A549 (cell line): ENCODE data around the gene CUL4A.

Source experiments
- CTCF ChIP-seq: fragments of >200 bp; sonication (Bioruptor Twin); formaldehyde crosslinking; IDR thresholded peaks from 3 replicates; pipeline ENCODE4 v1.5.1; 2016
- EP300 ChIP-seq, 2 experiments: fragments of >200 bp; sonication (Bioruptor Twin); formaldehyde crosslinking; IDR thresholded peaks; 2 replicates in 1 of 2; 3 replicates in 1 of 2; pipeline ENCODE4 v1.6.1; 2016 to 2017
- HMGXB4 ChIP-seq: fragments of 250-450 bp; sonication (Bioruptor Pico); IDR thresholded peaks from 2 replicates; pipeline ENCODE4 v1.5.0; 2021; ENCODE audit warnings: mild to moderate bottlenecking, moderate library complexity, borderline replicate concordance
- HOXB13 ChIP-seq: fragments of 250-450 bp; sonication (Bioruptor Pico); IDR thresholded peaks from 2 replicates; pipeline ENCODE4 v1.5.0; 2020; ENCODE audit warnings: low read depth, mild to moderate bottlenecking, moderate library complexity
- JUNB ChIP-seq: fragments of >200 bp; sonication (Bioruptor Twin); formaldehyde crosslinking; IDR thresholded peaks from 2 replicates; pipeline ENCODE4 v1.6.1; 2016
- MAFK ChIP-seq: fragments of 450-650 bp; IDR thresholded peaks from 2 replicates; pipeline ENCODE4 v1.6.1; 2014; ENCODE audit not compliant: partially characterized antibody
- MAX ChIP-seq: IDR thresholded peaks from 2 replicates; pipeline ENCODE4 v1.6.1; 2012
- PBX3 ChIP-seq: IDR thresholded peaks from 2 replicates; pipeline ENCODE4 v1.6.1; 2012
- POLR2A ChIP-seq: IDR thresholded peaks from 2 replicates; pipeline ENCODE4 v1.6.1; 2012; ENCODE audit warnings: mild to moderate bottlenecking, low read length
- REST ChIP-seq: fragments of 200-600 bp; sonication (generic); IDR thresholded peaks from 2 replicates; pipeline ENCODE4 v1.6.1; 2016; ENCODE audit warnings: antibody characterized with exemption, mild to moderate bottlenecking, moderate library complexity
- RNF2 ChIP-seq: fragments of 200-600 bp; sonication (generic); IDR thresholded peaks from 2 replicates; pipeline ENCODE4 v1.6.1; 2016; ENCODE audit warnings: low read depth, mild to moderate bottlenecking, antibody characterized with exemption, moderate library complexity, borderline replicate concordance

- no peak for TF ChIP-seq CTCF
- TF ChIP-seq JUNB = no peak
- no peak for TF ChIP-seq MAX
- no peak for TF ChIP-seq POLR2A
- no peak for TF ChIP-seq REST
- no peak for TF ChIP-seq RNF2
- TF ChIP-seq HMGXB4 = no peak
- no peak for TF ChIP-seq PBX3
- no peak for TF ChIP-seq EP300 (IDR thresholded peaks at IDR 0.05)
- TF ChIP-seq HOXB13 = no peak
- no peak for TF ChIP-seq MAFK
Measured at GRCh38 chr13:113305208-113305607, 95.8 kb downstream of the CUL4A start.
